HCT116 (cell line): ENCODE measurements around the gene CEBPB. TPM values are rescaled to one million over a fixed set of nuclear protein-coding genes. Genes with fewer than 3 reads are reported as not detected.

Source experiments
- ATAC-seq: fragments of 200-7000 bp; cut with Tn5 transposase; 2 replicates; pipeline ENCODE4 v1.9.1; 2020; ENCODE audit warnings: mild to moderate bottlenecking, moderate library complexity
- BruUV-seq: library from RNA; stranded (reverse); fragments of 400-500 nt; replicated peaks from 2 replicates; lab custom pipeline; 2021; lab: Mats Ljungman, UMichigan
- CTCF ChIA-PET: fragments of 300-600 bp; sonication (Branson Sonifier 250); formaldehyde crosslinking; loops from one replicate; lab custom pipeline; 2021; ENCODE audit warnings: antibody characterized with exemption; lab: Charles Lee
- POLR2A ChIA-PET: fragments of 300-600, 350-600 bp; sonication (Branson Sonifier 250); formaldehyde crosslinking; loops from one replicate; lab custom pipeline; 2021; ENCODE audit warnings: antibody characterized with exemption; lab: Charles Lee
- RAD21 ChIA-PET, 2 experiments: fragments of 300-600 bp; sonication (Branson Sonifier 250); formaldehyde crosslinking; loops; one replicate each; lab custom pipeline; 2023; ENCODE audit warnings: low total read pairs in 2 of 2; ENCODE audit not compliant: uncharacterized antibody in 2 of 2, unreplicated experiment in 2 of 2, low non-redundant PET in 1 of 2; lab: Charles Lee
- DNase-seq: peaks from one replicate; pipeline ENCODE4 v3.0.0-alpha.2; 2010; ENCODE audit warnings: low read depth, low spot score
- H2AFZ ChIP-seq: fragments of 200-600 bp; shearing (Covaris generic), sonication (generic); 2 replicates; pipeline ENCODE4 v1.6.1; 2017; ENCODE audit warnings: low read depth, mixed run types, mixed read lengths, antibody characterized with exemption, low read length; ENCODE audit not compliant: poor library complexity, severe bottlenecking
- H3K27ac ChIP-seq: 2 replicates; pipeline ENCODE4 v1.5.1; 2012; ENCODE audit warnings: low read depth, low read length
- H3K27me3 ChIP-seq: fragments of 200-600 bp; sonication (generic); 2 replicates; pipeline ENCODE4 v1.6.1; 2016; ENCODE audit warnings: mixed run types, low read length, mixed read lengths; ENCODE audit not compliant: insufficient read depth
- H3K36me3 ChIP-seq, 2 experiments: fragments of 200-500 bp in 1 of 2; fragments of 200-600 bp in 1 of 2; sonication (Bioruptor generic) in 1 of 2; sonication (generic) in 1 of 2; 2 replicates each; pipeline versions ENCODE4 v1.5.1 to v1.6.1; 2014 to 2016; ENCODE audit warnings: low read length in 2 of 2, inconsistent platforms in 1 of 2, mixed read lengths in 1 of 2, mixed run types in 1 of 2; ENCODE audit not compliant: insufficient read depth in 2 of 2, control insufficient read depth in 1 of 2
- H3K4me1 ChIP-seq, 2 experiments: fragments of 200-600 bp in 1 of 2; sonication (generic) in 1 of 2; 2 replicates each; pipeline versions ENCODE4 v1.5.1 to v1.6.1; 2012 to 2017; ENCODE audit warnings: low read length in 2 of 2, inconsistent platforms in 1 of 2, mild to moderate bottlenecking in 1 of 2, mixed read lengths in 1 of 2, mixed run types in 1 of 2, moderate library complexity in 1 of 2; ENCODE audit not compliant: insufficient read depth in 2 of 2, control insufficient read depth in 1 of 2
- H3K4me2 ChIP-seq: fragments of 200-600 bp; sonication (generic); 2 replicates; pipeline ENCODE4 v1.6.1; 2017; ENCODE audit warnings: mixed run types, low read length, mixed read lengths
- H3K4me3 ChIP-seq, 2 experiments: fragments of 200-600 bp in 1 of 2; sonication (generic) in 1 of 2; replicated peaks in 1 of 2; 2 replicates each; pipeline ENCODE4 v1.5.1; 2011 to 2016; ENCODE audit warnings: low read length in 2 of 2, control low read depth in 1 of 2, low read depth in 1 of 2, mild to moderate bottlenecking in 1 of 2, mixed read lengths in 1 of 2, mixed run types in 1 of 2
- H3K79me2 ChIP-seq: fragments of 200-600 bp; sonication (generic); 2 replicates; pipeline ENCODE4 v1.6.1; 2017; ENCODE audit warnings: mild to moderate bottlenecking, mixed run types, low read length, moderate library complexity, mixed read lengths; ENCODE audit not compliant: insufficient read depth
- H3K9ac ChIP-seq: fragments of 200-600 bp; sonication (generic); 2 replicates; pipeline ENCODE4 v1.6.1; 2016; ENCODE audit warnings: low read length, mixed read lengths
- H3K9me2 ChIP-seq: fragments of 200-600 bp; sonication (generic), shearing (Covaris generic); 2 replicates; pipeline ENCODE4 v1.6.1; 2017; ENCODE audit warnings: mixed run types, mild to moderate bottlenecking, moderate library complexity; ENCODE audit not compliant: insufficient read depth
- H3K9me3 ChIP-seq, 2 experiments: fragments of 200-500 bp in 1 of 2; fragments of 200-600 bp in 1 of 2; sonication (Bioruptor generic) in 1 of 2; sonication (generic) in 1 of 2; 2 replicates each; pipeline ENCODE4 v1.6.1; 2014 to 2017; ENCODE audit warnings: low read length in 2 of 2, mixed read lengths in 2 of 2, inconsistent platforms in 1 of 2, low read depth in 1 of 2, mild to moderate bottlenecking in 1 of 2, mixed run types in 1 of 2, moderate library complexity in 1 of 2; ENCODE audit not compliant: control insufficient read depth in 1 of 2, insufficient read depth in 1 of 2
- H4K20me1 ChIP-seq: fragments of 200-600 bp; sonication (generic), shearing (Covaris generic); 2 replicates; pipeline ENCODE4 v1.6.1; 2017; ENCODE audit warnings: mixed run types, mild to moderate bottlenecking, moderate library complexity; ENCODE audit not compliant: insufficient read depth
- YY1 ChIP-seq: IDR thresholded peaks from 2 replicates; pipeline ENCODE4 v1.6.1; 2011; ENCODE audit warnings: low read length, low read depth, moderate library complexity, mild to moderate bottlenecking; ENCODE audit not compliant: insufficient replicate concordance; ENCODE audit errors: extremely low read depth
- ZNF274 ChIP-seq: fragments of 200-500 bp; sonication (Bioruptor generic); IDR thresholded peaks from 2 replicates; pipeline ENCODE4 v1.6.1; 2014; ENCODE audit warnings: mild to moderate bottlenecking, low read depth, low read length, inconsistent platforms
- intact Hi-C: fragments of 100-400 bp; cut with micrococcal nuclease; formaldehyde crosslinking; loops from 2 replicates; pipeline ENCODE4 v1.10.0; 2022
- total RNA-seq: library from RNA; stranded (reverse); gene quantifications from one replicate; pipeline ENCODE4 v1.2.1, GENCODE V29; 2021; ENCODE audit not compliant: unreplicated experiment
- TF ChIP-seq, protein P1 (sequence below): IDR thresholded peaks from 2 replicates; pipeline ENCODE4 v1.6.1; 2012; ENCODE audit warnings: low read depth

The CEBPB gene
- total RNA-seq, 1 experiment from 2014 or later, result 113 TPM

DNA sequence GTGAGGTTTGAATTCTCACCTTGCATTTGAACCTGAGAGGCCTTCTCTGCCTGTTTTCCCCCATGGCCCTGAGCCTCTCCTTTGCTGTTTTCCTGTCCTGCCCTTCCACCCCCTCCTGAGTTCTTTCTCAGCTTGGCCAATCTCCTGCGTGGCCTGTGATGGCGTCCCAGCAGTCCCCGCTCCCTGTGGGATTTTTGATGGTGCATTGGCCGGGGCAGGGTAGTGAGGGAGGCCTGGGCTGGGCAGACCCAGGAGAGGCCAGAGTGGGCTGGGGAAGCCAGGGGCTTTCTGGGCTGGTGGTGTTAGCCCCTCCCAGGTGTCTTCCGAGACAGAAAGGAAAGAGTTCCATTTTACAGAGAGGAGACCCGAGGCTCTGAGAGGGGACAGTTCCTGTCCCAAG, 6.3 kb downstream of the CEBPB start:
- H2AFZ ChIP-seq, result no peak overlapping the region
- ChIA-PET CTCF (interaction anchor here (0.7 kb wide), 1 partner anchor 188 kb away, joined by 3 read pairs; no protein-coding TSS in a partner anchor), POLR2A (interaction anchor here (0.6 kb wide), 1 partner anchor 45 kb away, joined by 5 read pairs; no protein-coding TSS in a partner anchor), RAD21 (no interaction called here)
- H4K20me1 ChIP-seq, result peaks cover 7% of the 10 kb centered on the region; the same call in 1 of the 2 replicates
- no peak for ATAC-seq
- no peaks in the 10 kb centered on the region for H3K9me3 ChIP-seq
- intact Hi-C loops, result no loop called here
- no peak overlapping the region for H3K9ac ChIP-seq
- H3K27ac ChIP-seq, result no peak overlapping the region
- no peak overlapping the region for H3K4me3 ChIP-seq
- no peak overlapping the region for H3K4me2 ChIP-seq
- H3K27me3 ChIP-seq, result no peaks in the 10 kb centered on the region
- no TSS peak for BruUV-seq
- H3K36me3 ChIP-seq, result peaks cover 0 to 4% of the 10 kb centered on the region in 2 experiments; a peak in 1 of 4 replicates
- H3K9me2 ChIP-seq, result no peaks in the 10 kb centered on the region
- TF ChIP-seq, protein P1, sequence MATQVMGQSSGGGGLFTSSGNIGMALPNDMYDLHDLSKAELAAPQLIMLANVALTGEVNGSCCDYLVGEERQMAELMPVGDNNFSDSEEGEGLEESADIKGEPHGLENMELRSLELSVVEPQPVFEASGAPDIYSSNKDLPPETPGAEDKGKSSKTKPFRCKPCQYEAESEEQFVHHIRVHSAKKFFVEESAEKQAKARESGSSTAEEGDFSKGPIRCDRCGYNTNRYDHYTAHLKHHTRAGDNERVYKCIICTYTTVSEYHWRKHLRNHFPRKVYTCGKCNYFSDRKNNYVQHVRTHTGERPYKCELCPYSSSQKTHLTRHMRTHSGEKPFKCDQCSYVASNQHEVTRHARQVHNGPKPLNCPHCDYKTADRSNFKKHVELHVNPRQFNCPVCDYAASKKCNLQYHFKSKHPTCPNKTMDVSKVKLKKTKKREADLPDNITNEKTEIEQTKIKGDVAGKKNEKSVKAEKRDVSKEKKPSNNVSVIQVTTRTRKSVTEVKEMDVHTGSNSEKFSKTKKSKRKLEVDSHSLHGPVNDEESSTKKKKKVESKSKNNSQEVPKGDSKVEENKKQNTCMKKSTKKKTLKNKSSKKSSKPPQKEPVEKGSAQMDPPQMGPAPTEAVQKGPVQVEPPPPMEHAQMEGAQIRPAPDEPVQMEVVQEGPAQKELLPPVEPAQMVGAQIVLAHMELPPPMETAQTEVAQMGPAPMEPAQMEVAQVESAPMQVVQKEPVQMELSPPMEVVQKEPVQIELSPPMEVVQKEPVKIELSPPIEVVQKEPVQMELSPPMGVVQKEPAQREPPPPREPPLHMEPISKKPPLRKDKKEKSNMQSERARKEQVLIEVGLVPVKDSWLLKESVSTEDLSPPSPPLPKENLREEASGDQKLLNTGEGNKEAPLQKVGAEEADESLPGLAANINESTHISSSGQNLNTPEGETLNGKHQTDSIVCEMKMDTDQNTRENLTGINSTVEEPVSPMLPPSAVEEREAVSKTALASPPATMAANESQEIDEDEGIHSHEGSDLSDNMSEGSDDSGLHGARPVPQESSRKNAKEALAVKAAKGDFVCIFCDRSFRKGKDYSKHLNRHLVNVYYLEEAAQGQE, result no peak
- TF ChIP-seq YY1 (no peak), ZNF274 (no peak)
- no peak for DNase-seq
- peaks cover 21% of the 10 kb centered on the region for H3K79me2 ChIP-seq
- H3K4me1 ChIP-seq, result peaks cover 13 to 19% of the 10 kb centered on the region in 2 experiments
